Measurements from ENCODE around the gene CARM1.
A peak's percentile ranks its signal among the peaks of the same experiment; 100 is the strongest.
"Not testable (repeated sequence)": the region's sequence is repeated elsewhere in the genome, so short reads cannot be mapped to it uniquely, and the experiment has no call there.

The CARM1 gene

GRCh38 chr19:10870955-10871603 lies at the start of gene CARM1:
TSS of gene CARM1 (plus strand) at chr19:10871553. CDS start at chr19:10871703, 150 bp downstream.
- DNase-seq, result peak; percentile 61 to 100 (median 98)

GRCh38 chr19:10823690-10824089 lies 47.7 kb upstream of the CARM1 start:
- DNase-seq, result no peak

GRCh38 chr19:10826231-10826630 lies 45.1 kb upstream of the CARM1 start:
- no peak for DNase-seq

GRCh38 chr19:10826846-10827245 lies 44.5 kb upstream of the CARM1 start:
- no peak for DNase-seq

GRCh38 chr19:10828981-10829821 lies 42.2 kb upstream of the CARM1 start:
- no peak for DNase-seq

- DNase-seq, result no peak
Observed at GRCh38 chr19:10829967-10830366, 41.4 kb upstream of the CARM1 start.

- no peak for DNase-seq
Observed at GRCh38 chr19:10830370-10830769, 41.0 kb upstream of the CARM1 start.

GRCh38 chr19:10830931-10831779 lies 40.2 kb upstream of the CARM1 start:
- no peak for DNase-seq

- no peak for DNase-seq
Observed at GRCh38 chr19:10831987-10832938, 39.1 kb upstream of the CARM1 start.

- DNase-seq, result no peak
Observed at GRCh38 chr19:10832939-10833296, 38.4 kb upstream of the CARM1 start.

GRCh38 chr19:10835089-10835753 lies 36.1 kb upstream of the CARM1 start:
- DNase-seq, result peak in 7 of 51 donors; percentile 28 to 54 (median 40)

- DNase-seq, result peak; percentile 72 to 99 (median 96)
Observed at GRCh38 chr19:10835754-10836478, 35.4 kb upstream of the CARM1 start, which contains the start of gene TMED1. TSS of gene TMED1 (minus strand) at chr19:10836212. CDS start at chr19:10836191, 21 bp downstream.

- DNase-seq, result peak in 34 of 51 donors; percentile 55 to 96 (median 84)
Observed at GRCh38 chr19:10836479-10837330, 34.6 kb upstream of the CARM1 start.

GRCh38 chr19:10837649-10838048 lies 33.7 kb upstream of the CARM1 start:
- not testable (repeated sequence) for DNase-seq

- no peak for DNase-seq
Observed at GRCh38 chr19:10838377-10838776, 33.0 kb upstream of the CARM1 start.

- DNase-seq, result no peak
Observed at GRCh38 chr19:10839114-10840050, 32.0 kb upstream of the CARM1 start.

GRCh38 chr19:10842788-10843187 lies 28.6 kb upstream of the CARM1 start:
- no peak for DNase-seq
